Lung (tissue), 12 donors: Measurements from ENCODE around the gene EDDM13. TPM values are rescaled to one million over a fixed set of nuclear protein-coding genes. Genes with fewer than 3 reads are reported as not detected.

ENCODE experiments used
- ATAC-seq: fragments of 200-7000 bp; cut with Tn5 transposase; one replicate; pipeline ENCODE4 v1.9.1; 2020; ENCODE audit warnings: moderate number of reproducible peaks; ENCODE audit not compliant: insufficient read depth, low FRiP score
- DNase-seq, 3 donors: peaks; one replicate each; pipeline ENCODE4 v3.0.0-alpha.2; 2013 to 2017
- H3K27ac ChIP-seq, 2 donors: one replicate each; pipeline ENCODE4 v1.5.1; 2013; ENCODE audit warnings: mild to moderate bottlenecking in 2 of 2, moderate library complexity in 2 of 2, control low read depth in 1 of 2, inconsistent platforms in 1 of 2, low read depth in 1 of 2, low read length in 1 of 2
- H3K27me3 ChIP-seq, 3 donors: one replicate each; pipeline ENCODE4 v1.5.1; 2013; ENCODE audit warnings: low read length in 2 of 3; ENCODE audit not compliant: control insufficient read depth in 3 of 3, insufficient read depth in 3 of 3
- H3K36me3 ChIP-seq, 4 donors: one replicate each; pipeline ENCODE4 v1.5.1; 2013; ENCODE audit warnings: low read length in 4 of 4, mild to moderate bottlenecking in 1 of 4, moderate library complexity in 1 of 4; ENCODE audit not compliant: control insufficient read depth in 4 of 4, insufficient read depth in 4 of 4
- H3K4me1 ChIP-seq, 5 donors: one replicate each; pipeline ENCODE4 v1.5.1; 2013; ENCODE audit warnings: low read length in 5 of 5, mild to moderate bottlenecking in 2 of 5, moderate library complexity in 1 of 5; ENCODE audit not compliant: control insufficient read depth in 5 of 5, insufficient read depth in 5 of 5
- H3K4me3 ChIP-seq: one replicate; pipeline ENCODE4 v1.5.1; 2013; ENCODE audit warnings: mild to moderate bottlenecking, control low read depth, moderate library complexity
- H3K9ac ChIP-seq, 2 donors: one replicate each; pipeline ENCODE4 v1.5.1; 2013; ENCODE audit warnings: low read length in 2 of 2, control low read depth in 1 of 2; ENCODE audit not compliant: insufficient read depth in 1 of 2
- H3K9me3 ChIP-seq, 4 donors: one replicate each; pipeline ENCODE4 v1.5.1; 2013; ENCODE audit warnings: low read length in 3 of 4, mild to moderate bottlenecking in 1 of 4, moderate library complexity in 1 of 4; ENCODE audit not compliant: control insufficient read depth in 4 of 4, insufficient read depth in 3 of 4
- WGBS, 2 donors: extraction: QIAGEN DNeasy Blood & Tissue Kit; methylation state at CpG; one replicate each; pipeline ENCODE4 v1.1.7; 2013; 5-methylcytosine and 5-hydroxymethylcytosine counted together
- polyA plus RNA-seq, 2 donors: library from polyadenylated mRNA; stranded (reverse); fragments of 200-250 nt; gene quantifications; one replicate each; pipeline ENCODE4 v1.2.1, GENCODE V29; 2013
- total RNA-seq, 2 donors: library from RNA; depleted of rRNA in 1 of 2; stranded (reverse); fragments of >200 nt in 1 of 2; gene quantifications; one replicate each; pipeline ENCODE4 v1.2.1, GENCODE V29; 2014 to 2021
- TF ChIP-seq, protein P1 (sequence below): IDR thresholded peaks from 2 replicates; pipeline ENCODE4 v1.5.1; 2012; ENCODE audit warnings: mild to moderate bottlenecking; ENCODE audit errors: control extremely low read depth, extremely low read depth
- donor health status: control.
- donor health status: control.
- donor health status: Bipolar disorder and iron deficiency.
- donor health status: healthy.
- donor health status: DM: yes; HTN: yes; CAD: no.

Gene EDDM13
- total and polyA plus RNA-seq, 4 donors: 1.1 to 3.0 (median 1.3) TPM; not detected in 1

DNA sequence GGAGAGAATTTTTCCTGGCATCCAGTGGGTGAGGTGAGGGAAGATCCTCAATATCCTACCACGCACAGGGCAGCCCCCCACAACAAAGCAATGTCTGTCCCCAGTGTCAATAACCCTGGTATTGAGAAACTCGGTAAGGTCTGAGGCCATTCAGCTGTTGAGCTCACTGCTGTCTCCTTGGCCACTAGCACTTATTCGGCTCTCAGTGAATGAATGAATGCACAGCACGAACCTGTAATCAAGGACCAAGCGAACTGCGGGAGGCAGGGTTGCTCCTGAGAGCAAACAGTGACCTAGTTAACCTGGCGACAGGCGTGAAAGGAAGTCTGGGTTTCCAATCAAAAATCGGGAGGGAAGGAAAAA lies 41.5 kb downstream of the EDDM13 start:
- 0 to 1% methylated on average over 9 of the region's 9 CpGs for WGBS, 2 donors
- Histone ChIP-seq H3K9ac (peak overlapping the region; percentile 94 to 99), H3K9me3 (no peaks in the 10 kb centered on the region), H3K27me3 (no peaks in the 10 kb centered on the region), H3K36me3 (peaks cover under 1 to 22% (median 5%) of the 10 kb centered on the region in 4 donors), H3K4me3 (peak overlapping the region; percentile 59), H3K27ac (peak overlapping the region; percentile 93 to 99), H3K4me1 (peaks cover 0 to 15% (median 3%) of the 10 kb centered on the region in 5 donors)
- TF ChIP-seq, protein P1, sequence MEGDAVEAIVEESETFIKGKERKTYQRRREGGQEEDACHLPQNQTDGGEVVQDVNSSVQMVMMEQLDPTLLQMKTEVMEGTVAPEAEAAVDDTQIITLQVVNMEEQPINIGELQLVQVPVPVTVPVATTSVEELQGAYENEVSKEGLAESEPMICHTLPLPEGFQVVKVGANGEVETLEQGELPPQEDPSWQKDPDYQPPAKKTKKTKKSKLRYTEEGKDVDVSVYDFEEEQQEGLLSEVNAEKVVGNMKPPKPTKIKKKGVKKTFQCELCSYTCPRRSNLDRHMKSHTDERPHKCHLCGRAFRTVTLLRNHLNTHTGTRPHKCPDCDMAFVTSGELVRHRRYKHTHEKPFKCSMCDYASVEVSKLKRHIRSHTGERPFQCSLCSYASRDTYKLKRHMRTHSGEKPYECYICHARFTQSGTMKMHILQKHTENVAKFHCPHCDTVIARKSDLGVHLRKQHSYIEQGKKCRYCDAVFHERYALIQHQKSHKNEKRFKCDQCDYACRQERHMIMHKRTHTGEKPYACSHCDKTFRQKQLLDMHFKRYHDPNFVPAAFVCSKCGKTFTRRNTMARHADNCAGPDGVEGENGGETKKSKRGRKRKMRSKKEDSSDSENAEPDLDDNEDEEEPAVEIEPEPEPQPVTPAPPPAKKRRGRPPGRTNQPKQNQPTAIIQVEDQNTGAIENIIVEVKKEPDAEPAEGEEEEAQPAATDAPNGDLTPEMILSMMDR: no peak
- DNase-seq: peak in 1 of 3 donors; percentile 71
- ATAC-seq: no peak

DNA sequence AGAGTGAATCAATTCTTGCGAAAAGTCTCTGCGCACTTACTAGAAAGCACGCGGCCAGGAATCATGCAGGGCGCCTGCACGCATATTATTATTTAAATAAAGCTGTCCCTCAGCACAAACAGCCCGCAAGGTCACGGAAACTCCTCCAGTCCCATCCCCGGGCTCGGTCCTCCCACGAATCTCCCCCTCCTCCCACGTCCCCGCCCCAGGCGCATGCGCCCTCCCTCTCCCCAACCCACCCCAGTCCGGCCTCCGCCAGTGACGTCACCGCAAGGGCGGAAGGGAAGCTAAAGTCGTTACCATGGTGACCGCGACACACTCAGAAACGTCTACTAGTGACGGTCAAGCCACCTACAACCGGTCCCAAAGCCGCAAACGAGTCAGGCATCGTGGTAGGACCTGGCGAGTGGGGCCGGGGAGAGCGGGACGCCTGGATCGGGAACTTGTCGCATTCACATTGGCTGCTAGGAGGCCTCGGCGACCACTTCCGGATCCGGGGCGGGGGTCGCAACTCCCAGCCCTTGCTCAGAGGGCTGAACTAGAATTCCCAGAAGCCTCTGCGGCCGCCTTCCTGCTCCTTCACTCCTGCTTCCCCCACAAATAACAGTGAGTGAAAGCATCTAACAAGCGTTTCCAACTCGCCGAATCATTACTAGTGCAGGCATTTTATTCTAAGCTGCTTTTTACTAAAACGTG lies 42.0 kb downstream of the EDDM13 start, which contains the start of gene ZSCAN5A:
ZSCAN5A (minus strand) TSS at position 459 of the 696 bp plus-strand sequence. CDS start 89,793 bp downstream, outside the sequence.
- ATAC-seq: peak; percentile 92
- peaks cover 0 to 17% (median 5%) of the 10 kb centered on the region in 4 donors for H3K36me3 ChIP-seq
- peak within 1 kb of the TSS; percentile 65 for H3K4me3 ChIP-seq
- H3K9ac ChIP-seq: peak within 1 kb of the TSS; percentile 94 to 99
- H3K27me3 ChIP-seq: no peaks in the 10 kb centered on the region
- peak; percentile 98 to 99 (median 98) for DNase-seq
- 0 to 1% methylated on average over 47 of the region's 47 CpGs for WGBS, 2 donors
- peak within 1 kb of the TSS; percentile 93 to 99 for H3K27ac ChIP-seq
- H3K4me1 ChIP-seq: peaks cover 0 to 15% (median 3%) of the 10 kb centered on the region in 5 donors
- TF ChIP-seq, protein P1: no peak
- no peaks in the 10 kb centered on the region for H3K9me3 ChIP-seq

DNA sequence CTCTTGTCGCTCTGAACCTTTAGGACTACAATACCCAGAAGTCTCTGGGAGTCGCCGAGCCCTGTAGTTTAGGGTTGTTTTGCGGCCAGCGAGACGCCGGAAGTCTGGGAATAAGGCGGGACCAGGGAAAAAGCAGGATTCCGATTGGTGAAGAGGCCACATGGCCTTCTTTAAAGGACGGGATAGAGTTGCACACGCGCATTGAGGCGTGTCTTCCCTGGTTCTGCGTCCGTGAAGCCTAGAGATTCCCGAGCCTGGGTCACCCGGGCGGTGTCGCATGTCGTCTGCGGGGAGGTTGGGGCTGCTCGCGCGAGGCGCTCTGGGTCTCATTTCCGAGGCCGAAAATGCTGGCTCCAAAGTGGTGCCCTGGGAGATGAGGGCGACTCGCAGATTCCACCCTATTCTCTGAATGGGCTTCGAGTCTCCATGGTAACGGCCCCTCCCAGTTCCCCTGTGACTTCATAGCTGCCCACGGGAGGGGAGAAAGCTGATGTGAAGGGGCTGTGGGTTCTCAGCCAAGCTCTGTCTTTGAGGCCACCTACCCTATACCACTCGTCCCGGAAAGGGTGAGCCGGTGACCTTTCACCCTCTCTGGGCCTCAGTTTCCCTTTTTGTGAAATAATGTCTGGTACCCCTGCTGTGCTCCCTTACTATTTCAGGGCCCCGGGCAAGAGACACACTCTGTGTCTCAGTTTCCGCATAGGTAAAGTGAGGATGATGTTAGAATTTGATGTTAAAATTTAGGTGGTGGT lies 42.7 kb downstream of the EDDM13 start:
- Histone ChIP-seq H3K9me3 (no peaks in the 10 kb centered on the region), H3K4me1 (peaks cover 0 to 14% (median 3%) of the 10 kb centered on the region in 5 donors), H3K27ac (peak overlapping the region; percentile 93 to 99), H3K4me3 (peak overlapping the region; percentile 54), H3K27me3 (no peaks in the 10 kb centered on the region), H3K9ac (peak overlapping the region; percentile 94 to 99), H3K36me3 (peaks cover 0 to 16% (median 3%) of the 10 kb centered on the region in 4 donors)
- ATAC-seq (peak; percentile 90), DNase-seq (peak; percentile 97 to 99 (median 99))
- TF ChIP-seq, protein P1: no peak
- 2 to 3% methylated on average over 37 of the region's 37 CpGs for WGBS, 2 donors
